ENCODE data around the gene XXYLT1.

XXYLT1 gene

DNA sequence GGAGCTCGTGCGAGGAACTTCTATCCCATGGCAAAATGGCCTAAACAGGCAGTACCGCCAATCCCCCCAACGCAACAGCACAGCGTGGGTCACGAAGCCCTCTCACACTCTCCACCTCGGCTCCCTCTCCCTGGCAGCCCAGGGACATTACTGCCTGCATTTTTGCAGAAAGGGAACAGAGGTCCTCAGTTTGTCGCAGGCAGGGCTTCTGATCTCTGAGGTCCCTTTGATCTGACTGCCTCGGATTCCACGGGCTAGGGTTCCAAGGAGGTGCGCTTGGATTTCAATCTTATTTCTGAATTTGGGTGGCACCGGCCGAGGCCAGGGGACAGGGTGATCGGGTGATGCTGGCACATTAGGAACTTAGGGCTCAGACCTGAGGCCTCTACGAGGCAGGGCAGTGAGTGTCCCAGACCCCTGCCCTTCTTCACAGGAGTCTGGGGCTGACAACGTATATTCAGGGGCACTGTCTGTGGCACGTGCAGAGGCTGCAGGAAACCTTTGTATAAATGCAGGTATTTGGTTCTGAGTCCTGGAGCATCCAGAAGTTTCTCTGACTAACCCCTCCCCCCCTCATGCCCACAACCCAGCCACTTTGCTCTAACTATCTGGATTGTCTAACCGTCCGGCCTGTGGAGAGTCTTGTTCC is 197.9 kb downstream of the XXYLT1 start:
- ATAC-seq, result no peak
- TF ChIP-seq ZNF565 (CRISPR knock-in tag; conservative IDR thresholded peaks at IDR 0.05; ENCODE audit: low read depth), result no peak
- TF ChIP-seq RARB (CRISPR knock-in tag; IDR thresholded peaks at IDR 0.05), result no peak
- no peak for TF ChIP-seq BACH2 (CRISPR knock-in tag; IDR thresholded peaks at IDR 0.05; ENCODE audit: borderline replicate concordance)
- TF ChIP-seq OSR1 (CRISPR knock-in tag; IDR thresholded peaks at IDR 0.05), result no peak

DNA sequence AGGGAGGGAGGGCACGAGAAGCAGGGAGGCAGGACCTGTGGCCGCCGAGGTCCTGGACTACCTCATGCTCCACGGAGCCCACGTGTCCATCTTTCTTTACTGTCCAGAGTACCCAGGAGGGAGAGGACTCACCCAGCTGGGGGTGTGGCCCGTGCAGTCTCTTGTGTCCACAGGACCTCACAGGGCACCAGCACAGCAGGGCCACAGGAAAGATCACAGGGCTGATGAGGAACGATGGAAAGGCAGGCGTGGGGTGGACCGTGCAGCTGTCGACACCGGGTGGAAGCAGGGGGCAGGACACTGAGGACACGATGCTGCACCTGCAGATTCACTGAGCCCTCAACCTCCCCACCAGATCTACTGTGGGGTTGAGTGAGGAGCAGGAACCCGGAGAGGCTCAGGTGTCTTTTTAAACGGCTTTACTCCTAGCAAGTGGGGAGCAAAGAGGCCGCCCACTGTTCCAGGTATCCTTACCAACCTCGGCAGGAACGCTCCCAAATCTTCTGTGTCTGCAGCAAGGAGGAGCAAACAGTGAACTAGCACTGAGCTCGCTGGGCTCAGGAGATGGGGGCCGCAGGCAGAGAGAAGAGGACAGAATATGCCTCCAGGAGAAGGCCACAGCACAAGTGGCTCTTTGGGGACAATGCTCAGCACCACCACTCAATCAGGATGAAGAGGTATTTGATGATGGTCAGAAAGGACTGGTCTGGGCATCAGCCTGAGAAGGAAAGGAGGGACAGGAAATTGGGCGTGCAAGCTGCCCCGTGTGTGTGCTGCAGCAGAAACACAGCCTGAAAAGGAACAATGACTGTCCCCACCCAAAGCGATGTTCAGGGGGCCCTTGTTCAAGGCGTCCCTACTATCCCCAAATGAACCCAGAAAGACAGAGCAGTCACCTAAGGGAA is 198.8 kb downstream of the XXYLT1 start:
- TF ChIP-seq, protein P1, sequence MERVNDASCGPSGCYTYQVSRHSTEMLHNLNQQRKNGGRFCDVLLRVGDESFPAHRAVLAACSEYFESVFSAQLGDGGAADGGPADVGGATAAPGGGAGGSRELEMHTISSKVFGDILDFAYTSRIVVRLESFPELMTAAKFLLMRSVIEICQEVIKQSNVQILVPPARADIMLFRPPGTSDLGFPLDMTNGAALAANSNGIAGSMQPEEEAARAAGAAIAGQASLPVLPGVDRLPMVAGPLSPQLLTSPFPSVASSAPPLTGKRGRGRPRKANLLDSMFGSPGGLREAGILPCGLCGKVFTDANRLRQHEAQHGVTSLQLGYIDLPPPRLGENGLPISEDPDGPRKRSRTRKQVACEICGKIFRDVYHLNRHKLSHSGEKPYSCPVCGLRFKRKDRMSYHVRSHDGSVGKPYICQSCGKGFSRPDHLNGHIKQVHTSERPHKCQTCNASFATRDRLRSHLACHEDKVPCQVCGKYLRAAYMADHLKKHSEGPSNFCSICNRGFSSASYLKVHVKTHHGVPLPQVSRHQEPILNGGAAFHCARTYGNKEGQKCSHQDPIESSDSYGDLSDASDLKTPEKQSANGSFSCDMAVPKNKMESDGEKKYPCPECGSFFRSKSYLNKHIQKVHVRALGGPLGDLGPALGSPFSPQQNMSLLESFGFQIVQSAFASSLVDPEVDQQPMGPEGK (CRISPR knock-in tag; IDR thresholded peaks at IDR 0.05; ENCODE audit: borderline replicate concordance), result no peak
- no peak for ATAC-seq

DNA sequence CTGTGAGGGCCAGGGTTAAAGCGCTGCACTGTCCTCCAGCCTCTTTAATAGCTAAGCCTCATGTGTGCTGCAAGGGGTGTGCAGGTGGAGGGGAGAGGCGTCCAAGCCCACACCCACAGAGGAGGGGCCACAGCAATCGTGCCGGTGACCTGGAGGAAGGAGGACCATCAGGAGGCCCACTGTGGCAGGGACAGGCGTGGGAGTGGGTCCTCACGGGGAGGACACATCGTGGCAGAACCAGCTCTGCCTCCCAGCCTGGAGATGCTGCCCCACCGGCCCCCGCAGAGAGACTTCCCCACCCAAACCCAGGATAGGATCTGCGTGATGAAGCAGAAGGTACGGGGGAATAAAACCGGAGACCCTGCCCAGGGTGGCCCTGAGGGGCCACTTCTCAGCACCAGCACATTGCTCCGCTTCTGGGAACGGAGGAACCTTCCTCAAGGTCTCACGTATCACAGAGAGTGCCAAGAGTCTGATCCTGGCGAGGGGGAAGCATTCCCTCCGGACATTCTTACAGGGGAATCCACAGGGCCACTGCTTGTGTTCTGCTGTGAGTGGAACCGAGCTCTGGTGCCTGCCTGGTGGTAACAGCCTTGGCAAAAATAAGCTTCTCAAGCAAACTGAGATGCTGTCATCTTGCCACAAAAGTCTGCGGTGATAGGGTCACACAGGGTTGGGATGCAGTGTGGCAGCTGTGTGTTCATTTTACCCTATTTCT is 199.8 kb downstream of the XXYLT1 start:
- no peak for ATAC-seq
- TF ChIP-seq, protein P2, sequence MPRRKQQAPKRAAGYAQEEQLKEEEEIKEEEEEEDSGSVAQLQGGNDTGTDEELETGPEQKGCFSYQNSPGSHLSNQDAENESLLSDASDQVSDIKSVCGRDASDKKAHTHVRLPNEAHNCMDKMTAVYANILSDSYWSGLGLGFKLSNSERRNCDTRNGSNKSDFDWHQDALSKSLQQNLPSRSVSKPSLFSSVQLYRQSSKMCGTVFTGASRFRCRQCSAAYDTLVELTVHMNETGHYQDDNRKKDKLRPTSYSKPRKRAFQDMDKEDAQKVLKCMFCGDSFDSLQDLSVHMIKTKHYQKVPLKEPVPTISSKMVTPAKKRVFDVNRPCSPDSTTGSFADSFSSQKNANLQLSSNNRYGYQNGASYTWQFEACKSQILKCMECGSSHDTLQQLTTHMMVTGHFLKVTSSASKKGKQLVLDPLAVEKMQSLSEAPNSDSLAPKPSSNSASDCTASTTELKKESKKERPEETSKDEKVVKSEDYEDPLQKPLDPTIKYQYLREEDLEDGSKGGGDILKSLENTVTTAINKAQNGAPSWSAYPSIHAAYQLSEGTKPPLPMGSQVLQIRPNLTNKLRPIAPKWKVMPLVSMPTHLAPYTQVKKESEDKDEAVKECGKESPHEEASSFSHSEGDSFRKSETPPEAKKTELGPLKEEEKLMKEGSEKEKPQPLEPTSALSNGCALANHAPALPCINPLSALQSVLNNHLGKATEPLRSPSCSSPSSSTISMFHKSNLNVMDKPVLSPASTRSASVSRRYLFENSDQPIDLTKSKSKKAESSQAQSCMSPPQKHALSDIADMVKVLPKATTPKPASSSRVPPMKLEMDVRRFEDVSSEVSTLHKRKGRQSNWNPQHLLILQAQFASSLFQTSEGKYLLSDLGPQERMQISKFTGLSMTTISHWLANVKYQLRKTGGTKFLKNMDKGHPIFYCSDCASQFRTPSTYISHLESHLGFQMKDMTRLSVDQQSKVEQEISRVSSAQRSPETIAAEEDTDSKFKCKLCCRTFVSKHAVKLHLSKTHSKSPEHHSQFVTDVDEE (CRISPR knock-in tag; IDR thresholded peaks at IDR 0.05), result no peak
- TF ChIP-seq ZFP3 (CRISPR knock-in tag; IDR thresholded peaks at IDR 0.05), result no peak

DNA sequence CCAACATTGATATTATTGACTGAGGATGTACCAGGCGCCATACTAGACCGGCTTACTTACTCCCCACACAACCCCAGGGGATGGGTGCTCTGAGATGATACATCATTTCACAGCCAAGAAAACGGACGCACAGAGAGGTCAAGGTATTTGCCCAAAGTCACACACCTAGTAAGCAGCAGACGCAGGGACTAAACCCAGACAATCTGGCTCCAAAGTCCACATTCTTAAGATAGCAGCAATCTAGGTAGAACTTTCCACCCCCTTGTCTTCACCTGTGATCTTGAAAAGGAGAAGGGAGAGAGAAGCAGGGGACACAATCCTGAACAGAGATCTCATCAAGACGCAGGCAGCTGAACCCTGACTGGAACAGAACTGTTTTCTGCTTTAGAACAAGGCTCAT is 200.6 kb downstream of the XXYLT1 start:
- TF ChIP-seq ZNF565 (CRISPR knock-in tag; conservative IDR thresholded peaks at IDR 0.05; ENCODE audit: low read depth) (no peak), SNAI2 (CRISPR knock-in tag; IDR thresholded peaks at IDR 0.05) (no peak)
- no peak for ATAC-seq

DNA sequence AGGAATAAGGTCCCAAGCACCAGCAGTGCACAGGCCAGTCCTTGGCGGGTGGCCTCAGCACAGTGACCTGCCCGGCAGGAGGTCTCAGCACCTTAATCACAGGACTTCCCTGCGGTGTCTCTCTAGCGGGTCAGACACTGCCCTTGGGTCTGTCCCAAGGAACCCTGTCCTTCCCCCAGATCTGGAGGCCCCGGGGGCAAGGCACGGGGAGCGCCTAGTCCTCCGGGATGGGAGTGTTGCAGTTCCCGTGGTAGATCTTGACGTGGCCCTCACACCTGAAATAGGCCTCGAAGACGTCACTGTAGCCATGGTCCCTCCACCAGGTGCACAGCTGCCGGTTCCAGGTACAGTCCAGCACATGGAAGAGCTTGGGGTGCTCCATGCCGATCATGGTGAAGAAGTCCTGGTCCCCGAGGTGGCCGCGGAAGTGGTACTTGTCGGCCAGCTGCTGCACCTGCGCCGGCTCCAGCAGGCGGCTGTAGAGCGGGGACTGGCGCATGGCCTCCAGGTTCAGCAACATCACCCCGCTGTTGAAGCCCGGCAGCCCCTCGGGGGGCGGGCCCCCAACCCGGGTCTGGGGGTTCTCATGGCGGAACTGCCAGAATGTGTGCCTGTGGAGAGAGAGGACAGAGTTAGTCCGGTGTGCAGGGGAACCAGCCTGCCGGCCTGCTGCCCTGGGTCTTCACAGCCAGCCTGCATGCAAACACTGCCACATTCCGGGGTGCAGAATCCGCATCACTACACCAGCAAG is 201.3 kb downstream of the XXYLT1 start:
- no peak for ATAC-seq
- TF ChIP-seq ARNTL (CRISPR knock-in tag; IDR thresholded peaks at IDR 0.05; ENCODE audit: borderline replicate concordance, low read depth), result no peak
- TF ChIP-seq, protein P1 (CRISPR knock-in tag; IDR thresholded peaks at IDR 0.05; ENCODE audit: borderline replicate concordance), result no peak
- no peak for TF ChIP-seq ESRRG (CRISPR knock-in tag; IDR thresholded peaks at IDR 0.05)
- no peak for TF ChIP-seq TOX (CRISPR knock-in tag; IDR thresholded peaks at IDR 0.05; ENCODE audit: borderline replicate concordance)
- no peak for TF ChIP-seq ZNF565 (CRISPR knock-in tag; conservative IDR thresholded peaks at IDR 0.05; ENCODE audit: low read depth)
- TF ChIP-seq GLIS3 (CRISPR knock-in tag; IDR thresholded peaks at IDR 0.05), result no peak
- TF ChIP-seq, protein P3, sequence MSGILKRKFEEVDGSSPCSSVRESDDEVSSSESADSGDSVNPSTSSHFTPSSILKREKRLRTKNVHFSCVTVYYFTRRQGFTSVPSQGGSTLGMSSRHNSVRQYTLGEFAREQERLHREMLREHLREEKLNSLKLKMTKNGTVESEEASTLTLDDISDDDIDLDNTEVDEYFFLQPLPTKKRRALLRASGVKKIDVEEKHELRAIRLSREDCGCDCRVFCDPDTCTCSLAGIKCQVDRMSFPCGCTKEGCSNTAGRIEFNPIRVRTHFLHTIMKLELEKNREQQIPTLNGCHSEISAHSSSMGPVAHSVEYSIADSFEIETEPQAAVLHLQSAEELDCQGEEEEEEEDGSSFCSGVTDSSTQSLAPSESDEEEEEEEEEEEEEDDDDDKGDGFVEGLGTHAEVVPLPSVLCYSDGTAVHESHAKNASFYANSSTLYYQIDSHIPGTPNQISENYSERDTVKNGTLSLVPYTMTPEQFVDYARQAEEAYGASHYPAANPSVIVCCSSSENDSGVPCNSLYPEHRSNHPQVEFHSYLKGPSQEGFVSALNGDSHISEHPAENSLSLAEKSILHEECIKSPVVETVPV (CRISPR knock-in tag; IDR thresholded peaks at IDR 0.05), result no peak
- no peak for TF ChIP-seq CSDC2 (CRISPR knock-in tag; IDR thresholded peaks at IDR 0.05)
- TF ChIP-seq, protein P4, sequence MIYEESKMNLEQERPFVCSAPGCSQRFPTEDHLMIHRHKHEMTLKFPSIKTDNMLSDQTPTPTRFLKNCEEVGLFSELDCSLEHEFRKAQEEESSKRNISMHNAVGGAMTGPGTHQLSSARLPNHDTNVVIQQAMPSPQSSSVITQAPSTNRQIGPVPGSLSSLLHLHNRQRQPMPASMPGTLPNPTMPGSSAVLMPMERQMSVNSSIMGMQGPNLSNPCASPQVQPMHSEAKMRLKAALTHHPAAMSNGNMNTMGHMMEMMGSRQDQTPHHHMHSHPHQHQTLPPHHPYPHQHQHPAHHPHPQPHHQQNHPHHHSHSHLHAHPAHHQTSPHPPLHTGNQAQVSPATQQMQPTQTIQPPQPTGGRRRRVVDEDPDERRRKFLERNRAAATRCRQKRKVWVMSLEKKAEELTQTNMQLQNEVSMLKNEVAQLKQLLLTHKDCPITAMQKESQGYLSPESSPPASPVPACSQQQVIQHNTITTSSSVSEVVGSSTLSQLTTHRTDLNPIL (CRISPR knock-in tag; IDR thresholded peaks at IDR 0.05; ENCODE audit: low read depth), result no peak
- TF ChIP-seq ZNF70 (CRISPR knock-in tag; IDR thresholded peaks at IDR 0.05), result no peak
- no peak for TF ChIP-seq SNAI2 (CRISPR knock-in tag; IDR thresholded peaks at IDR 0.05)
- TF ChIP-seq, protein P2 (CRISPR knock-in tag; IDR thresholded peaks at IDR 0.05), result no peak
- no peak for TF ChIP-seq ZC3H10 (CRISPR knock-in tag; IDR thresholded peaks at IDR 0.05)
- TF ChIP-seq ZFP30 (CRISPR knock-in tag; IDR thresholded peaks at IDR 0.05), result no peak
